ENCODE results near the gene HERC2. TPM values are rescaled to one million over a fixed set of nuclear protein-coding genes. Genes with fewer than 3 reads are reported as not detected.

The HERC2 gene
- total and polyA plus RNA-seq, 4 donors, result 21.7 to 70.8 (median 47.5) TPM

GRCh38 chr15:28115871-28116270 lies 206.1 kb downstream of the HERC2 start:
- ATAC-seq (ENCODE audit: low FRiP score), result no peak
- Histone ChIP-seq H3K9me3 (ENCODE audit: control insufficient read depth, low read length) (no peaks in the 10 kb centered on the region), H3K27ac (ENCODE audit: low read depth in 1 of 2, low read length in 2 of 2) (no peak overlapping the region), H3K4me1 (ENCODE audit: control insufficient read depth in 1 of 2, insufficient read depth in 2 of 2, low read length in 2 of 2) (no peaks in the 10 kb centered on the region), H3K36me3 (ENCODE audit: control insufficient read depth in 1 of 2, insufficient read depth in 2 of 2, low read length in 1 of 2) (peaks cover 0 to 11% of the 10 kb centered on the region in 2 donors), H3K27me3 (ENCODE audit: control insufficient read depth in 1 of 2, insufficient read depth in 2 of 2, low read length in 1 of 2) (no peaks in the 10 kb centered on the region), H3K4me3 (ENCODE audit: low read length in 2 of 2) (no peak overlapping the region)
- intact Hi-C loops (cut with DNase I), result no loop called here
- 84 to 85% methylated on average over 13 of the region's 13 CpGs for WGBS, 2 donors
- no peak for DNase-seq

- no peaks in the 10 kb centered on the region for H3K4me1 ChIP-seq (ENCODE audit: control insufficient read depth in 1 of 2, insufficient read depth in 2 of 2, low read length in 2 of 2)
- peaks cover 0 to 11% of the 10 kb centered on the region in 2 donors for H3K36me3 ChIP-seq (ENCODE audit: control insufficient read depth in 1 of 2, insufficient read depth in 2 of 2, low read length in 1 of 2)
- no peak overlapping the region for H3K27ac ChIP-seq (ENCODE audit: low read depth in 1 of 2, low read length in 2 of 2)
- H3K27me3 ChIP-seq (ENCODE audit: control insufficient read depth in 1 of 2, insufficient read depth in 2 of 2, low read length in 1 of 2), result no peaks in the 10 kb centered on the region
- no peak for DNase-seq
- ATAC-seq (ENCODE audit: low FRiP score), result no peak
- WGBS, 2 donors, result 90 to 92% methylated on average over 23 of the region's 23 CpGs
- intact Hi-C loops (cut with DNase I), result no loop called here
- H3K4me3 ChIP-seq (ENCODE audit: low read length in 2 of 2), result no peak overlapping the region
- H3K9me3 ChIP-seq (ENCODE audit: control insufficient read depth, low read length), result no peaks in the 10 kb centered on the region
These were observed 207.0 kb downstream of the HERC2 start for GRCh38 chr15:28114721-28115622.

- Histone ChIP-seq H3K4me3 (ENCODE audit: low read length in 2 of 2) (no peak overlapping the region), H3K36me3 (ENCODE audit: control insufficient read depth in 1 of 2, insufficient read depth in 2 of 2, low read length in 1 of 2) (peaks cover 0 to 11% of the 10 kb centered on the region in 2 donors), H3K9me3 (ENCODE audit: control insufficient read depth, low read length) (no peaks in the 10 kb centered on the region), H3K27me3 (ENCODE audit: control insufficient read depth in 1 of 2, insufficient read depth in 2 of 2, low read length in 1 of 2) (no peaks in the 10 kb centered on the region), H3K27ac (ENCODE audit: low read depth in 1 of 2, low read length in 2 of 2) (no peak overlapping the region), H3K4me1 (ENCODE audit: control insufficient read depth in 1 of 2, insufficient read depth in 2 of 2, low read length in 2 of 2) (no peaks in the 10 kb centered on the region)
- no peak for ATAC-seq (ENCODE audit: low FRiP score)
- no peak for DNase-seq
- WGBS, 2 donors, result 91% methylated on average over 4 of the region's 4 CpGs
- intact Hi-C loops (cut with DNase I), result no loop called here
These were observed 207.9 kb downstream of the HERC2 start for GRCh38 chr15:28114114-28114455.

GRCh38 chr15:28113394-28114113 lies 208.4 kb downstream of the HERC2 start:
- H3K36me3 ChIP-seq (ENCODE audit: control insufficient read depth in 1 of 2, insufficient read depth in 2 of 2, low read length in 1 of 2), result peaks cover 0 to 11% of the 10 kb centered on the region in 2 donors

GRCh38 chr15:28112962-28113361 lies 209.0 kb downstream of the HERC2 start:
- H3K27me3 ChIP-seq (ENCODE audit: control insufficient read depth in 1 of 2, insufficient read depth in 2 of 2, low read length in 1 of 2), result no peaks in the 10 kb centered on the region
- WGBS, 2 donors, result 95 to 97% methylated on average over 26 of the region's 26 CpGs
- intact Hi-C loops (cut with DNase I), result no loop called here
- ATAC-seq (ENCODE audit: low FRiP score) (no peak), DNase-seq (no peak)
- H3K4me1 ChIP-seq (ENCODE audit: control insufficient read depth in 1 of 2, insufficient read depth in 2 of 2, low read length in 2 of 2), result no peaks in the 10 kb centered on the region
- H3K36me3 ChIP-seq (ENCODE audit: control insufficient read depth in 1 of 2, insufficient read depth in 2 of 2, low read length in 1 of 2), result peaks cover 0 to 11% of the 10 kb centered on the region in 2 donors
- no peak overlapping the region for H3K27ac ChIP-seq (ENCODE audit: low read depth in 1 of 2, low read length in 2 of 2)
- H3K9me3 ChIP-seq (ENCODE audit: control insufficient read depth, low read length), result no peaks in the 10 kb centered on the region
- H3K4me3 ChIP-seq (ENCODE audit: low read length in 2 of 2), result no peak overlapping the region

More at GRCh38 chr15:28113394-28114113, 208.4 kb downstream of the HERC2 start:
- H3K4me1 ChIP-seq (ENCODE audit: control insufficient read depth in 1 of 2, insufficient read depth in 2 of 2, low read length in 2 of 2), result no peaks in the 10 kb centered on the region
- no peaks in the 10 kb centered on the region for H3K9me3 ChIP-seq (ENCODE audit: control insufficient read depth, low read length)
- no peaks in the 10 kb centered on the region for H3K27me3 ChIP-seq (ENCODE audit: control insufficient read depth in 1 of 2, insufficient read depth in 2 of 2, low read length in 1 of 2)
- intact Hi-C loops (cut with DNase I), result no loop called here
- ATAC-seq (ENCODE audit: low FRiP score) (no peak), DNase-seq (no peak)
- no peak overlapping the region for H3K4me3 ChIP-seq (ENCODE audit: low read length in 2 of 2)
- WGBS, 2 donors, result 94 to 95% methylated on average over 23 of the region's 23 CpGs
- H3K27ac ChIP-seq (ENCODE audit: low read depth in 1 of 2, low read length in 2 of 2), result no peak overlapping the region

- peaks cover 0 to 11% of the 10 kb centered on the region in 2 donors for H3K36me3 ChIP-seq (ENCODE audit: control insufficient read depth in 1 of 2, insufficient read depth in 2 of 2, low read length in 1 of 2)
- intact Hi-C loops (cut with DNase I), result no loop called here
- H3K4me1 ChIP-seq (ENCODE audit: control insufficient read depth in 1 of 2, insufficient read depth in 2 of 2, low read length in 2 of 2), result no peaks in the 10 kb centered on the region
- ATAC-seq (ENCODE audit: low FRiP score) (no peak), DNase-seq (no peak)
- 96 to 97% methylated on average over 20 of the region's 20 CpGs for WGBS, 2 donors
- H3K27me3 ChIP-seq (ENCODE audit: control insufficient read depth in 1 of 2, insufficient read depth in 2 of 2, low read length in 1 of 2), result no peaks in the 10 kb centered on the region
- H3K27ac ChIP-seq (ENCODE audit: low read depth in 1 of 2, low read length in 2 of 2), result no peak overlapping the region
- no peak overlapping the region for H3K4me3 ChIP-seq (ENCODE audit: low read length in 2 of 2)
- H3K9me3 ChIP-seq (ENCODE audit: control insufficient read depth, low read length), result no peaks in the 10 kb centered on the region
These were observed 209.7 kb downstream of the HERC2 start for GRCh38 chr15:28112101-28112760.

- H3K36me3 ChIP-seq (ENCODE audit: control insufficient read depth in 1 of 2, insufficient read depth in 2 of 2, low read length in 1 of 2), result peaks cover 0 to 8% of the 10 kb centered on the region in 2 donors
- 96% methylated on average over 26 of the region's 26 CpGs for WGBS, 2 donors
- no peaks in the 10 kb centered on the region for H3K27me3 ChIP-seq (ENCODE audit: control insufficient read depth in 1 of 2, insufficient read depth in 2 of 2, low read length in 1 of 2)
- no peak for ATAC-seq (ENCODE audit: low FRiP score)
- H3K9me3 ChIP-seq (ENCODE audit: control insufficient read depth, low read length), result no peaks in the 10 kb centered on the region
- peak overlapping the region in 1 of 2 donors; percentile 14 for H3K27ac ChIP-seq (ENCODE audit: low read depth in 1 of 2, low read length in 2 of 2)
- H3K4me3 ChIP-seq (ENCODE audit: low read length in 2 of 2), result no peak overlapping the region
- DNase-seq, result no peak
- intact Hi-C loops (cut with DNase I), result loop anchor here in 1 of 2 donors (2.0 kb wide), 1 partner anchor 15 kb away; no protein-coding TSS in a partner anchor
- no peaks in the 10 kb centered on the region for H3K4me1 ChIP-seq (ENCODE audit: control insufficient read depth in 1 of 2, insufficient read depth in 2 of 2, low read length in 2 of 2)
These were observed 210.4 kb downstream of the HERC2 start for GRCh38 chr15:28111543-28111942.

- peaks cover 0 to 7% of the 10 kb centered on the region in 2 donors for H3K36me3 ChIP-seq (ENCODE audit: control insufficient read depth in 1 of 2, insufficient read depth in 2 of 2, low read length in 1 of 2)
- peak overlapping the region in 1 of 2 donors; percentile 60 for H3K27ac ChIP-seq (ENCODE audit: low read depth in 1 of 2, low read length in 2 of 2)
- no peak overlapping the region for H3K4me3 ChIP-seq (ENCODE audit: low read length in 2 of 2)
- H3K9me3 ChIP-seq (ENCODE audit: control insufficient read depth, low read length), result no peaks in the 10 kb centered on the region
- ATAC-seq (ENCODE audit: low FRiP score), result peak; percentile 61
- WGBS, 2 donors, result 4 to 6% methylated on average over 7 of the region's 7 CpGs
- no peaks in the 10 kb centered on the region for H3K27me3 ChIP-seq (ENCODE audit: control insufficient read depth in 1 of 2, insufficient read depth in 2 of 2, low read length in 1 of 2)
- intact Hi-C loops (cut with DNase I), result loop anchor here in 1 of 2 donors (2.0 kb wide), 1 partner anchor 14 kb away; no protein-coding TSS in a partner anchor
- H3K4me1 ChIP-seq (ENCODE audit: control insufficient read depth in 1 of 2, insufficient read depth in 2 of 2, low read length in 2 of 2), result no peaks in the 10 kb centered on the region
- no peak for DNase-seq
These were observed 211.5 kb downstream of the HERC2 start for GRCh38 chr15:28110481-28110881.

Data from aorta (tissue), 5 donors.